GM12891 (cell line): ENCODE results near the gene USP6NL.

Experiments
- DNase-seq: peaks from one replicate; pipeline ENCODE4 v3.0.0; 2011; ENCODE audit warnings: low spot score; ENCODE audit not compliant: insufficient read length
- FAIRE-seq: peaks from 2 replicates; lab custom pipeline; 2011; peaks lifted over from hg19 to GRCh38; lab: Jason Lieb, UNC
- PAX5 ChIP-seq: IDR thresholded peaks from 2 replicates; pipeline ENCODE4 v1.6.1; 2011; ENCODE audit warnings: low read length, moderate library complexity, mild to moderate bottlenecking; ENCODE audit not compliant: insufficient read depth, severe bottlenecking
- POLR2A ChIP-seq: IDR thresholded peaks from 2 replicates; pipeline ENCODE4 v1.6.1; 2011; ENCODE audit warnings: low read depth, low read length, control low read depth
- POLR2AphosphoS5 ChIP-seq: IDR thresholded peaks from 2 replicates; pipeline ENCODE4 v1.6.1; 2011; ENCODE audit warnings: low read depth, low read length, control low read depth
- POU2F2 ChIP-seq: IDR thresholded peaks from 2 replicates; pipeline ENCODE4 v1.6.1; 2011; ENCODE audit warnings: low read depth, mild to moderate bottlenecking, control low read depth, low read length, moderate library complexity
- SPI1 ChIP-seq: IDR thresholded peaks from 2 replicates; pipeline ENCODE4 v1.6.1; 2011; ENCODE audit warnings: low read depth, low read length, control low read depth
- TAF1 ChIP-seq: IDR thresholded peaks from 2 replicates; pipeline ENCODE4 v1.6.1; 2011; ENCODE audit warnings: low read depth, low read length, control low read depth

USP6NL gene

DNA sequence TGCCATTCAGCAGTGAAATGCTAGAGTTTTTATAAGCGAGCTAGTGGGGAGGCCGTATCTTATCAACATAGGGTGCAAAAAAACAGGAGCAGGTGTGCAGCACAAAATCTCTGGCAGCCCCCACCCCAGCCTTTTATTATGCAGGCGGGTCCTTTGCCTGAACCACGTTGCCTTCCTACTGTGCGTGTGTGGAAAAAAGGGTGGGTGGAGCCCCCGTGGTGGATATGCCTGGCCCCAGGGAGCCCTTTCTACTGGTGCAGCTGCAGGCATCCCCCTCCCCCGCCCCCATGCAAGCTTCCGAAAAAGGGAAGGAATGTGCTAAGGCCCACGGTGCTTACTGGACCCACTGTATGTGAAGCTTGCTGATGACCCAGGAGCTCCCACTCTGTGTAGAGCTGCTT, 175.9 kb downstream of the USP6NL start:
- no peak for TF ChIP-seq PAX5
- no peak for TF ChIP-seq TAF1
- no peak for TF ChIP-seq SPI1
- TF ChIP-seq POLR2A: no peak
- DNase-seq (no peak), FAIRE-seq (no peak)

DNA sequence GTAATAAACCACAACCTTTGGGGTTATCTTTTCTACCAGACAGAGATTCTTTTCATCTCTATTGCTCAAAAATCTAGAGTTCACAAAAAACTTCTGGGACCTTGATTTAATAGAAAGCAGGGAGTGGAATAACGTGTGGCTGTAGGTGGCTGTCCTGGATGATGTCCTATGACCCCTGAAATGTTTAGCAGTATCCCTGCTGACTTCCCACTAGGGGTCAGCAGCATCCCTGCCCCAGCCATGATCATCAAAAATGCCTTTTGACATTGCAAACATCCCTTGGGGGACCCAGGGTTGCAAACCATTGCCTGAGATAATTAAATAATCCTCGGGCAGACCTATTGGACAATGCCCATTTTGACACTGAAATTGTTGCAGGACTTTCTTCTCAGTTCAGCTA, 177.1 kb downstream of the USP6NL start:
- TF ChIP-seq SPI1 (no peak), TAF1 (no peak)
- no peak for DNase-seq
- peak; percentile 89 for FAIRE-seq

DNA sequence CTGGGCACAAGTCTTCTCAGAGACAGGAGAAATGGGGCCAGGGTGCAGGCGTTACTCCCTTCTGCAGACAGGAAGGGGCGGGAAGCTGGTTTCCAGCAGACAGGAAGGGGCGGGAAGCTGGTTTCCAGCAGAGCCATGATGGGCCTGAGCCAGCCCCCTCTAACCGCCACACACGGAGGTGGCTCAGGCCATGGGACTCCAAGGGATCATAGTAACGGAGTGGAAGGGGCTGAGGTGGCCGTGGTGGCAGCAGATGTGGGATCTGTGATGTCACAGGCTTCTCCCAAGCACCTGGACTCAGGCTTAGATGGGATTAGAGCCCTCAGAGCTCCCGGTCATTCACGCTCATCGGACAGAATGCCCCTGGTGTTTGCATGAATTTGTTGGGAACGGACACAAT, 177.8 kb downstream of the USP6NL start:
- DNase-seq: no peak
- no peak for TF ChIP-seq POLR2A
- TF ChIP-seq TAF1: no peak
- no peak for TF ChIP-seq SPI1
- TF ChIP-seq POLR2AphosphoS5: no peak
- TF ChIP-seq POU2F2: no peak
- FAIRE-seq: peak; percentile 50

DNA sequence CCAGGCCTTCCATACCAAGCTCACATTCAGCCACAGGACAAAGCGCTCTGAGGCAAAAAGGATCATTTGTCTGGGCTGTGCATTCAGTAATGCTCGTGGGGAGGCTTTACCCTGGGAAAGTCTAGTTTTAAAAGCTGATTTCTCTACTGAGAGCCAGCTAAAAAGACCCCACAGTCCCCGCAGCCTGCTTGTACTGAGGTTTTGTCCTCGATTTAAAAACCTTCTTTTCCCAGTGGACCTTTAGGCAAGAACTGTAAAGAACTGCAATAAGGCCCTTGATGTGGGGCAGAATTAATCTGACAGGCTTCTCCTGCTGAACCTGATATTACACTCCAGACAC, 180.3 kb downstream of the USP6NL start:
- no peak for TF ChIP-seq SPI1
- TF ChIP-seq POLR2AphosphoS5: no peak
- no peak for TF ChIP-seq POU2F2
- TF ChIP-seq PAX5: no peak
- TF ChIP-seq TAF1: no peak
- TF ChIP-seq POLR2A: no peak
- DNase-seq: no peak
- FAIRE-seq: no peak

DNA sequence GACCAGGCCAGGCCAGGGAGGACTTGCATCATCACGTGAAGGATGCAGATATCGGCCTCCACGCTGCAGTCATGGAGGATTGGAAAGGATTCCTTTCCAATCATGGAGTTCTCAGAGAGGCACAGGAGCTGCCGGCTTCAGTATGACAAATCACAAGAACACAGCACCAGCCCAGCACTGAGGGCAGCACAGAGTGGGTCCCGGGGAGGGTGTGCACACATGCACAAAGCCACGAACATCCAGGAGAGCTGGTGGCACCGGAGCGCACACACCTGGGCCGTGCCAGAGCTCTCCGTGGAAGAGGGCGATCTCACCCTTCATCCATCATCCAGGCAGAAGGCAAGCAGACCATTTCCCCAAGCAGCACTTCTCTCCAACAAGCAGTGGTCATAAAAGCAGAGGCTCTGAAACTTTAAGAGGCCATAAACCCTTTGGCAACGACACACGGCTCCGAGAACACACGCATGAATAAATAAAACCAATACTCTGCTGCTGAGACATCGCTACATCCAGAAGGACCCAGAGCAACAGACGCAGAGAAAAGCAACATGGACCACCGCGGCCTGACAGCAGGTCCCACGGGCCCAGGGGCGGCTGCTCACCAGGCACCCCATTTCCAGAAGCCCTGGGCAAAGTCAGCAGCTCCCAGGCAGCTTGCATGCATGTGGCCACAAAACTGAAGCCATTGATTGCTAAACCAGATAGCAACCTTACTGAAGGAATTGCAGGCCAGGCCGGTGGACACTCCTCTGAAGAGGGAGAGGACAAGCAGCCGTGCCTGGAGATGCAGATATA, 180.8 kb downstream of the USP6NL start:
- DNase-seq (no peak), FAIRE-seq (no peak)
- TF ChIP-seq POU2F2 (no peak), POLR2AphosphoS5 (no peak), TAF1 (no peak)

DNA sequence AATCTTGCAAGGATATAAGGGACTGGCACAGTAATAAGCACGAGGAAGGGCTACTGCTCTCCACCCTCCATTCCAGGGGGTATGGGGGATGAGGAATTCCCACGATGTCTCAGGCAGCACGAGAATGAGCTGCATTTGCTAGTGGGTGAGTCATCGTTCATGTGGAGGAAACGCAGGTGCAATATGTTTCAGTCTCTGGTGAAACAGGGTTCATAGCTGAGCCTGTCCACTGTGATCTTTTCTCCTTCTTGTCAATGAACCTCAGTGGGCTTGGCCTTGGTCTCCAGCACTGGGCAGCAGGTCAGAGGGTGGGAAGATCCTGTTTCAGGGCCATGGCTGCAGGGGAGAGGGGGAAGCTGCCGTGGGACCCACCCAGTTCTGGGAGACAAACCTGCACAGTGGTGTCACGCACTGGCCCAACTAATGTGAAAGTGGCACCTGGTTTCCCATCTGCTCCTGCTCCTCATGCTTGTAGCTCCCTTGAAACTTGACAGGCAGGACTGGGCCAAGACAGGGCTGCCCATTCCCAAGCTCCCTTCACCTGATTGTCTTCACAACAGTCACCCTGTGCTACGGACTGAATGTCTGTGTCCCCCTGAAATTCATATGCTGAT, 181.9 kb downstream of the USP6NL start:
- FAIRE-seq (peak; percentile 33), DNase-seq (no peak)
- TF ChIP-seq POLR2AphosphoS5 (no peak), POU2F2 (no peak), POLR2A (no peak), SPI1 (no peak)

DNA sequence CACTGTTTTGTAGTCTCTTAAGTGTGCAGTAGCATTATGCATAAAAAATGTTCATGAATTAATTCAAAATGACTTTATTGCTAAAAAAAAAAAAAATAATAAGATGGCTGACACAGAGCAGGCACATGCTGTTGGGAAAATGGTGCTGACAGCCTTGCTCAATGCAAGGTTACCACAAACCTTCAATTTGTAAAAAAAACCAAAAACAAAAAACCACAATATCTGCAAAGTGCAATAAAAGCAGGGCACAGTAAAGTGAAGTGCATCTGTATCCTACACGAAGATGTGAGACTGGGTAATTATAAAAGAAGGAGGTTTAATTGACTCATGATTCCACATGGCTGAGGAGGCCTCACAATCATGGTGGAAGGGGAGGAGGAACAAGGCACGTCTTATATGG, 185.8 kb downstream of the USP6NL start:
- no peak for DNase-seq
- no peak for FAIRE-seq
- TF ChIP-seq POLR2A (no peak), TAF1 (no peak), POU2F2 (no peak), SPI1 (no peak), PAX5 (no peak), POLR2AphosphoS5 (no peak)

DNA sequence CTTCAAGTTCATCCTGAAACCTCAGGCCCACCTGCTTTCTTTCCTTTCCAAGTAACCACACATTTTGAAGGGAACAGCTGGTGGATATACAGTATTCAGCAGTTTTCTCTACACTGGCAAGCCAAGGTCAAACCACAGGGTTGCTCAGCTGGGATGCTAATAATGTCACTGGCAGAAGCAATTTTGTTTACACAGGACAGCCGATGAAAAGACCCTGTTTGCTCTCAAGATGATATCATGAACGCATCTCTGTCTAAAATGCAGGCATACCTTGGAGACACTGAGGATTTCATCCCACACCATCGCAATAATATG, 186.2 kb downstream of the USP6NL start:
- DNase-seq (no peak), FAIRE-seq (no peak)
- TF ChIP-seq POLR2AphosphoS5 (no peak), POLR2A (no peak), POU2F2 (no peak), TAF1 (no peak), PAX5 (no peak), SPI1 (no peak)

DNA sequence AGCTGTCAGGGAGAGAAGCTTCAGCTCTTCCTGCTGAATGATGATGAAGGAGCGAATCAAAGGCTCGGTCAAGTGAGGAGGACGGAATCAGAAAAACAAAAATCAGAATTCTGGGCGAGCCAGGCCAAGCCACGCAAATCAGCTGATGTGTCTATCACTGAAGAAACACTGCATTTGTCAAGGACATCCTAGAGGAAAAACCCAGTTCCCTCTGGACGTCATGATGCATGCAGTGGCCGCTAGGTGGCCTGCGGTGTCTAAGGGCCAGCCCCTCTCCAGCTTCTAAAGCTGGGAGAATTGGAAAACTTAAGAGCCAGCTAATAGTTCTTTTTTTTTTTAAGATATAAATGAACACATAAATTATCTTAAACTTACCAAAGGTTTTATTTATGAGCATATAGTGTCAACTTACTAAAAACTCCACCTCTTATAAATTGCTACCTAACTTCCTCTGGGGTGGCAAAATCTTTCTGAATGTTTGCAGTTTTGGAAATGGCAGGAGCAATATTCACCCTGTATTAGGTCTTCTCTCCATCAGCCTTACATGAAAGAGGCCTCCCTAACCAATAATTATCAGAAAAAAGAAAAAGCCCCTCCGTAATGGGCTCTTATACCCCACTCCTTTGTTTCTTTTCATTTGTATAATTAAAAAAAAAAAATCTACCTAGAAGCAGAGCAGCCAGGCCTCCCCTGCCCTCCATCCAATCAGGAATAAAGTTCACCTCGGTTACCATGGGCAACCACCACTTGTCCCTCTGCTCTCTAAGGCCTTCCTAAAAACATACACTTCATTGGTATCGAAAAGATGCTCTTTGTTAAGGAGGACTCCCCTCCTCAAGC, 186.8 kb downstream of the USP6NL start:
- FAIRE-seq: peak; percentile 66
- no peak for DNase-seq
- TF ChIP-seq POLR2AphosphoS5: no peak
- TF ChIP-seq SPI1: no peak
- no peak for TF ChIP-seq PAX5
- no peak for TF ChIP-seq TAF1
- TF ChIP-seq POLR2A: no peak
- no peak for TF ChIP-seq POU2F2
